HepG2 (cell line): ENCODE results near the gene ATP13A2.

ENCODE experiments used
- MTF1 ChIP-seq: sonication (generic); formaldehyde crosslinking; IDR thresholded peaks from 2 replicates; pipeline ENCODE4 v1.5.0; 2020; ENCODE audit warnings: missing genetic modification reagents
- POLR2A ChIP-seq, 2 experiments: IDR thresholded peaks; 2 replicates each; pipeline ENCODE4 v1.6.1; 2011; ENCODE audit warnings: low read depth in 2 of 2, low read length in 2 of 2, mild to moderate bottlenecking in 1 of 2, moderate library complexity in 1 of 2; ENCODE audit not compliant: insufficient read depth in 1 of 2
- RFXANK ChIP-seq: IDR thresholded peaks from 2 replicates; pipeline ENCODE4 v1.6.1; 2016
- TIGD3 ChIP-seq: sonication (generic); formaldehyde crosslinking; IDR thresholded peaks from 2 replicates; pipeline ENCODE4 v1.5.1; 2020; ENCODE audit warnings: mild to moderate bottlenecking, missing genetic modification reagents, borderline replicate concordance

- TF ChIP-seq MTF1 (no peak), POLR2A (IDR thresholded peaks at IDR 0.05; ENCODE audit: insufficient read depth in 1 of 2, low read depth in 2 of 2, low read length in 2 of 2) (no peak), RFXANK (CRISPR knock-in tag) (no peak), TIGD3 (CRISPR knock-in tag) (no peak)
Measured at GRCh38 chr1:16946646-16947045, 65.1 kb downstream of the ATP13A2 start.
